Measurements from ENCODE around the gene PDS5A. TPM values are rescaled to one million over a fixed set of nuclear protein-coding genes. Genes with fewer than 3 reads are reported as not detected.

PDS5A gene
- total and polyA plus RNA-seq, 9 of the 15 experiments (the other 6 are each of a cell fraction or from before 2014, with no cell fraction given), result 16.4 to 85.4 (median 70.0) TPM

GRCh38 chr4:39976141-39976944 is 1.4 kb downstream of the PDS5A start (continued):
- no peak for TF ChIP-seq CHD7 (IDR thresholded peaks at IDR 0.05; ENCODE audit: low read depth, low read length)
- no peak for TF ChIP-seq KLF10 (CRISPR knock-in tag; IDR thresholded peaks at IDR 0.05)
- TF ChIP-seq ATF1 (CRISPR knock-in tag; IDR thresholded peaks at IDR 0.05), result no peak
- TF ChIP-seq ATF1 (tag; IDR thresholded peaks at IDR 0.05), result peak; percentile 32
- TF ChIP-seq ARHGAP35 (IDR thresholded peaks at IDR 0.05; ENCODE audit: partially characterized antibody), result no peak
- TF ChIP-seq CXXC5 (CRISPR knock-in tag; IDR thresholded peaks at IDR 0.05), result peak; percentile 55; the same call in 1 of the 2 replicates
- TF ChIP-seq, protein P1, sequence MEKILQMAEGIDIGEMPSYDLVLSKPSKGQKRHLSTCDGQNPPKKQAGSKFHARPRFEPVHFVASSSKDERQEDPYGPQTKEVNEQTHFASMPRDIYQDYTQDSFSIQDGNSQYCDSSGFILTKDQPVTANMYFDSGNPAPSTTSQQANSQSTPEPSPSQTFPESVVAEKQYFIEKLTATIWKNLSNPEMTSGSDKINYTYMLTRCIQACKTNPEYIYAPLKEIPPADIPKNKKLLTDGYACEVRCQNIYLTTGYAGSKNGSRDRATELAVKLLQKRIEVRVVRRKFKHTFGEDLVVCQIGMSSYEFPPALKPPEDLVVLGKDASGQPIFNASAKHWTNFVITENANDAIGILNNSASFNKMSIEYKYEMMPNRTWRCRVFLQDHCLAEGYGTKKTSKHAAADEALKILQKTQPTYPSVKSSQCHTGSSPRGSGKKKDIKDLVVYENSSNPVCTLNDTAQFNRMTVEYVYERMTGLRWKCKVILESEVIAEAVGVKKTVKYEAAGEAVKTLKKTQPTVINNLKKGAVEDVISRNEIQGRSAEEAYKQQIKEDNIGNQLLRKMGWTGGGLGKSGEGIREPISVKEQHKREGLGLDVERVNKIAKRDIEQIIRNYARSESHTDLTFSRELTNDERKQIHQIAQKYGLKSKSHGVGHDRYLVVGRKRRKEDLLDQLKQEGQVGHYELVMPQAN (IDR thresholded peaks at IDR 0.05; ENCODE audit: borderline replicate concordance), result no peak
- peak; percentile 22; the same call in 1 of the 2 replicates for TF ChIP-seq ZNF830 (CRISPR knock-in tag; IDR thresholded peaks at IDR 0.05)
- no peak for TF ChIP-seq MITF (IDR thresholded peaks at IDR 0.05)
- TF ChIP-seq THRB (CRISPR knock-in tag; conservative IDR thresholded peaks at IDR 0.05), result no peak
- TF ChIP-seq CTBP1 (IDR thresholded peaks at IDR 0.05; ENCODE audit: borderline replicate concordance), result peak; percentile 58

Data from K562 (cell line).